Mesothelial cell of epicardium (in vitro differentiated cells): ENCODE results near the gene FOXI2. TPM values are rescaled to one million over a fixed set of nuclear protein-coding genes. Genes with fewer than 3 reads are reported as not detected.

Source experiments
- DNase-seq, 2 experiments: peaks; one replicate each; pipeline ENCODE4 v3.0.0; 2021; ENCODE audit warnings: low spot score in 2 of 2; ENCODE audit not compliant: unreplicated experiment in 2 of 2
- H3K27ac Mint-ChIP-seq: 2 replicates; pipeline ENCODE4 v1.8.0; 2021; ENCODE audit warnings: mixed read lengths
- H3K27me3 Mint-ChIP-seq: 2 replicates; pipeline ENCODE4 v1.8.0; 2021; ENCODE audit warnings: low read depth, mixed read lengths
- H3K36me3 Mint-ChIP-seq: 2 replicates; pipeline ENCODE4 v1.8.0; 2021; ENCODE audit warnings: mixed read lengths
- H3K4me1 Mint-ChIP-seq: 2 replicates; pipeline ENCODE4 v1.8.0; 2021; ENCODE audit warnings: mixed read lengths
- H3K4me3 Mint-ChIP-seq: 2 replicates; pipeline ENCODE4 v1.8.0; 2021; ENCODE audit warnings: mild to moderate bottlenecking, moderate library complexity, mixed read lengths
- H3K9me3 Mint-ChIP-seq: 2 replicates; pipeline ENCODE4 v1.8.0; 2021; ENCODE audit warnings: mixed read lengths
- CTCF ChIP-seq: fragments of 200-600 bp; sonication (generic); IDR thresholded peaks from one replicate; pipeline ENCODE4 v1.5.0; 2021; ENCODE audit warnings: antibody characterized with exemption; ENCODE audit not compliant: unreplicated experiment
- total RNA-seq: library from RNA; stranded (reverse); gene quantifications from 3 replicates; pipeline ENCODE4 v1.2.1, GENCODE V29; 2021

FOXI2 gene
- total RNA-seq, 1 donor from 2014 or later = not detected

DNA sequence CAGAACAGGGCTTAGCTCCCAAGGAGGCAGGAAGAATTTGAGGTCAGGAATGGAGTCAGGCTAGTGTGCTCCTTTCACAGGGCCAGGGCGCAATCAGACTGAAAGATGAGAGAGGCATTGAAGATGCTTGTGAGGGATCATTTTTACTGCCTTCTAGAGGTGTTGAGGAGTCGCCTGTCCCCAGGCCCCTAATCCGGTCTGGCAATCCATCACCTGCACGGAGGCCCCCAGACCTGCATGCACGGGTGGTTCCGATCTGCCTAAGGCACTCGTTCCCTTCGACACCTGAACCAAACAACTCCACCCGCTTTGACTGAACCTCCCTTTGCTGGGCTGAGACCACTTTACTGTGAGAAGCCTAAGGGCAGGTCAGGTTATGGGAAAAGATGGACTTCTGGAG is 8.0 kb downstream of the FOXI2 start:
- Mint-ChIP-seq H3K4me3 (no peak overlapping the region), H3K27me3 (peaks cover 65% of the 10 kb centered on the region), H3K36me3 (no peaks in the 10 kb centered on the region), H3K27ac (no peak overlapping the region), H3K4me1 (no peaks in the 10 kb centered on the region), H3K9me3 (peaks cover 9% of the 10 kb centered on the region)
- no peak for DNase-seq
- TF ChIP-seq CTCF = no peak

GRCh38 chr10:127745861-127746260 is 8.9 kb downstream of the FOXI2 start:
- Mint-ChIP-seq H3K36me3 (no peaks in the 10 kb centered on the region), H3K9me3 (peaks cover 9% of the 10 kb centered on the region), H3K27me3 (peaks cover 57% of the 10 kb centered on the region), H3K4me3 (no peak overlapping the region), H3K27ac (no peak overlapping the region), H3K4me1 (no peaks in the 10 kb centered on the region)
- DNase-seq = no peak
- no peak for TF ChIP-seq CTCF

DNA sequence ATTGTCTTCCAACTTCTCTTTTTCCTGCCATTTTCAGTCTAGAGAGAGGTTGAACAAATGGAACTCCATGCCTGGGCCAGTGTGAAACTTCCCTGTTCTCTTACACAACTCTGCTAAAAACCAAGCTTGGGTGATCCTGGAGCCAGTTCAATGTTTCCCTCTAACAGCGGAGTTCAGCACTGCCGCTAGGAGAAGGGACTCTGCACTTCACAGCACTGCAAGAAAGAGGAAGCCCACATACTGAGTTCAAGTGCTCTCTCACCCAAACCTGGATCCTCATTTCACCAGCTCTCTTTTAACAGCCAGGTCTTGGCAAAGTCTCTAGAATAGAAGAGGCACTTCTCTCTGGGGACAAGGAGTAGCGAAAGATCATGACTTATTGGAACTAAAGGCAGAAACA is 18.8 kb downstream of the FOXI2 start:
- no peak for TF ChIP-seq CTCF
- H3K4me1 Mint-ChIP-seq = no peaks in the 10 kb centered on the region
- H3K9me3 Mint-ChIP-seq = no peaks in the 10 kb centered on the region
- no peak overlapping the region for H3K4me3 Mint-ChIP-seq
- no peak overlapping the region for H3K27ac Mint-ChIP-seq
- H3K27me3 Mint-ChIP-seq = peaks cover 53% of the 10 kb centered on the region
- no peaks in the 10 kb centered on the region for H3K36me3 Mint-ChIP-seq
- DNase-seq = no peak

- Mint-ChIP-seq H3K9me3 (no peaks in the 10 kb centered on the region), H3K4me1 (no peaks in the 10 kb centered on the region), H3K27ac (no peak overlapping the region), H3K36me3 (no peaks in the 10 kb centered on the region), H3K27me3 (peaks cover 51% of the 10 kb centered on the region), H3K4me3 (no peak overlapping the region)
- no peak for DNase-seq
- no peak for TF ChIP-seq CTCF
Measured at GRCh38 chr10:127756264-127756663, 19.3 kb downstream of the FOXI2 start.

- no peak for DNase-seq
- TF ChIP-seq CTCF = no peak
- H3K9me3 Mint-ChIP-seq = peaks cover 5% of the 10 kb centered on the region
- H3K27ac Mint-ChIP-seq = no peak overlapping the region
- H3K27me3 Mint-ChIP-seq = peaks cover 56% of the 10 kb centered on the region
- no peaks in the 10 kb centered on the region for H3K36me3 Mint-ChIP-seq
- H3K4me1 Mint-ChIP-seq = no peaks in the 10 kb centered on the region
- no peak overlapping the region for H3K4me3 Mint-ChIP-seq
Measured at GRCh38 chr10:127757033-127757432, 20.0 kb downstream of the FOXI2 start.

DNA sequence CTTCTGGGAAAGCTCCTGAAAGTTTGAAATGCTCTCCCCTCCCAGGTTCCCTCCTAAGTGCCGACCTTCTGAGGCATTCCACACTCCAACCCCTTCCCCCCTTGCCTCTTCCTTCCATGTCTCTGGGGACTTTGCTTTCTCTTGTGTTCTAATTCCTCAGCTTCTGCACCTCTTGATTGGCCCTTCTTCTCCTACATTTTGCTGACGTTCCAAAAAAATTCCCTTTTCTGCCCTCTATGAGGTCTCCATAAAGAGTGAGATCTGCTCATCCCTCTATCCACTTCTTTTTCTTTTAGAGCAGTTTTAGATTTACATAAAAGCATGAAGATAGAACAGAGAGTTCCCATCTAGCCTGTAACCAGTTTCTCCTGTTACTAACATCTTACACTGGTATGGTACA is 22.3 kb downstream of the FOXI2 start:
- no peak for TF ChIP-seq CTCF
- peaks cover 63% of the 10 kb centered on the region for H3K27me3 Mint-ChIP-seq
- H3K4me3 Mint-ChIP-seq = no peak overlapping the region
- no peaks in the 10 kb centered on the region for H3K4me1 Mint-ChIP-seq
- no peak for DNase-seq
- no peak overlapping the region for H3K27ac Mint-ChIP-seq
- H3K9me3 Mint-ChIP-seq = peaks cover 5% of the 10 kb centered on the region
- H3K36me3 Mint-ChIP-seq = no peaks in the 10 kb centered on the region
